GM12873 (cell line): Measurements from ENCODE around the gene PHB1.

ENCODE experiments used
- TF ChIP-seq, protein P1 (sequence below): IDR thresholded peaks from 2 replicates; pipeline ENCODE4 v1.5.1; 2012; ENCODE audit warnings: low read depth, mild to moderate bottlenecking, moderate library complexity, low read length, control low read depth; ENCODE audit not compliant: insufficient read depth; ENCODE audit errors: missing control alignments

The PHB1 gene

DNA sequence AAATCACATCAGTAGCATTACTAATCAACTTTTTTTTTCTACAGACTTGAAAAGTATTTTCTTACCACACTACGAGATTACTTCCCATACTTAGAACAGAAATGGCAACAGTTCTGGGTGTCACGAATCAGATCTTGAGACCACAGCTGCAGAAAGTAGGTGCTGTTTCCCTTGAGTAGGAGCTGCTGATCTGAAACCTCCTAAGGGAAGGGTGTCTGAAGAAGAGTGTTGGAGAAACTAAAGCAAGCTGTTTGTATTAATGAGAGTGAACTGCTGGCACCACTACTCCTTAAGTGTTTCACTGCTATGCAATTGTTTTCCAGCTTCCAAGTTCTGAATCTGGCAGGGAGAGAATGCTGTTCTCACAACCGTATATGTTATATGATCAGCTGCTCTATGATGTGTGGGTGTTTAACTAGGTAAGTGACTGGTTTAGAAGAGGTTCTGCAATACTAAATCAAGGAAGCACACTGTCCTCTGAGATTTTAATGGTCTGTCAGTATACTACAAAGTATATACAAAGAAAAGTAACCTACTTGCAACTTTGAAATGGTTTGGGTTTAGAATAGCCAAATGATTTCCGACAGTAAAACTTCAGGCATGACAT, 55.9 kb downstream of the PHB1 start:
- TF ChIP-seq, protein P1, sequence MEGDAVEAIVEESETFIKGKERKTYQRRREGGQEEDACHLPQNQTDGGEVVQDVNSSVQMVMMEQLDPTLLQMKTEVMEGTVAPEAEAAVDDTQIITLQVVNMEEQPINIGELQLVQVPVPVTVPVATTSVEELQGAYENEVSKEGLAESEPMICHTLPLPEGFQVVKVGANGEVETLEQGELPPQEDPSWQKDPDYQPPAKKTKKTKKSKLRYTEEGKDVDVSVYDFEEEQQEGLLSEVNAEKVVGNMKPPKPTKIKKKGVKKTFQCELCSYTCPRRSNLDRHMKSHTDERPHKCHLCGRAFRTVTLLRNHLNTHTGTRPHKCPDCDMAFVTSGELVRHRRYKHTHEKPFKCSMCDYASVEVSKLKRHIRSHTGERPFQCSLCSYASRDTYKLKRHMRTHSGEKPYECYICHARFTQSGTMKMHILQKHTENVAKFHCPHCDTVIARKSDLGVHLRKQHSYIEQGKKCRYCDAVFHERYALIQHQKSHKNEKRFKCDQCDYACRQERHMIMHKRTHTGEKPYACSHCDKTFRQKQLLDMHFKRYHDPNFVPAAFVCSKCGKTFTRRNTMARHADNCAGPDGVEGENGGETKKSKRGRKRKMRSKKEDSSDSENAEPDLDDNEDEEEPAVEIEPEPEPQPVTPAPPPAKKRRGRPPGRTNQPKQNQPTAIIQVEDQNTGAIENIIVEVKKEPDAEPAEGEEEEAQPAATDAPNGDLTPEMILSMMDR, result no peak

DNA sequence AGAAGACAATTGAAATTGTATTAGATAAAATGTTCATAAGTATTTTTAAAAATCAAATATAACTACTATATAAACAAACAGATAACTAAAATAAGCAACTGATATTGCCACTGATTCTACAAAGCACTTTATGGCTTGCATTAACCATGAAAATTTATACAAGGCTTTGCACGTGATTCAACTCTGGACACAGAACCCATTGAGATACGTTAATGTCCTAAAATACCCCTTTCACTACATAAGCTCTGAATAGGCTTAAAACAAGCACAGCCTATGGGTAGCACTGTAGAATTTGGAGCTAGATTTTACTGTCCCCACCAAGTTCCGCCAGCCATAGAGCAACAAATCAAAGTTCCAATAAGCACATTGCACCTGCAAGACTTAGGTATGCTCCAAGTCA, 57.2 kb downstream of the PHB1 start:
- TF ChIP-seq, protein P1, result no peak

DNA sequence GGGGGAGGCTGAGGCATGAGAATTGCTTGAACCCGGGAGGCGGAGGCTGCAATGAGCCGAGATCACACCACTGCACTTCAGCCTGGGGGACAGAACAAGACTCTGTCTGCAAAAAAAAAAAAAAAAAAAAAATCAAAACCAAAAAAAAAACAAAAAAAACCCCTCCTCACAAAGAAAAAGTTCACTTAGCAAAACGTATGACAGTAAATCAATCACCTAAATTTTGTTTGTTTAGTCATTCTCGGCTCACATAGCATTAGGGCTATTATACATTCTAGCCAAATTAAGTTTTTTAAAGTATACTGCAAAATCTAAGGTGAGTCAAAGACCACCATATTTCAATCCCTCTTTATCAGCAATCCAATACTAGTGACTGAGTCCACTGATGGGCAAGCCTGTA, 58.4 kb downstream of the PHB1 start:
- TF ChIP-seq, protein P1, result no peak
